K562 (cell line): Measurements from ENCODE around the gene CTDSP1. TPM values are rescaled to one million over a fixed set of nuclear protein-coding genes. Genes with fewer than 3 reads are reported as not detected.

Source experiments
- ATAC-seq: fragments of 200-7000 bp; cut with Tn5 transposase; 3 replicates; pipeline ENCODE4 v1.9.1; 2020; ENCODE audit warnings: moderate library complexity
- BruUV-seq: library from RNA; stranded (reverse); fragments of 400-500 nt; replicated peaks from 2 replicates; lab custom pipeline; 2021; lab: Mats Ljungman, UMichigan
- CTCF ChIA-PET: fragments of 300-600 bp; formaldehyde crosslinking; extraction: SDS; loops from one replicate; lab custom pipeline; 2021; ENCODE audit warnings: low intra/inter-chr PET ratio; lab: Yijun Ruan, JAX
- POLR2A ChIA-PET: fragments of 300-600, 350-650 bp; sonication (Branson Sonifier 250); formaldehyde crosslinking; extraction: SDS; loops from one replicate; lab custom pipeline; 2021; ENCODE audit warnings: antibody characterized with exemption, inconsistent platforms; lab: Yijun Ruan, JAX
- DNase-seq, 4 experiments: peaks; one replicate each; pipeline versions ENCODE4 v3.0.0 to v3.0.0-alpha.2; 2011 to 2018; ENCODE audit warnings: low spot score in 3 of 4, mixed read lengths in 3 of 4; ENCODE audit errors: extremely low read depth in 1 of 4
- FAIRE-seq: peaks from 2 replicates; lab custom pipeline; 2011; peaks lifted over from hg19 to GRCh38; lab: Jason Lieb, UNC
- H2AFZ ChIP-seq: 2 replicates; pipeline ENCODE4 v1.6.0; 2011; ENCODE audit warnings: low read depth, low read length, control low read depth, inconsistent platforms
- H3K27ac ChIP-seq: fragments of 200-600 bp; 3 replicates; pipeline ENCODE4 v1.8.0; 2011; ENCODE audit warnings: low read depth, mild to moderate bottlenecking, control low read depth, inconsistent platforms, low read length, moderate library complexity, mixed read lengths; ENCODE audit errors: extremely low read depth
- H3K27me3 ChIP-seq, 2 experiments: fragments of 300-600 bp in 1 of 2; 2 replicates in 1 of 2; 3 replicates in 1 of 2; pipeline versions ENCODE4 v1.6.0 to v1.8.0; 2011; ENCODE audit warnings: inconsistent platforms in 2 of 2, low read length in 2 of 2, mild to moderate bottlenecking in 1 of 2, mixed read lengths in 1 of 2, moderate library complexity in 1 of 2; ENCODE audit not compliant: control insufficient read depth in 2 of 2, insufficient read depth in 2 of 2
- H3K36me3 ChIP-seq: fragments of 300-600 bp; 3 replicates; pipeline ENCODE4 v1.8.0; 2011; ENCODE audit warnings: mild to moderate bottlenecking, low read length, inconsistent platforms; ENCODE audit not compliant: control insufficient read depth, insufficient read depth
- H3K4me1 ChIP-seq, 2 experiments: fragments of 200-600 bp in 1 of 2; replicated peaks in 1 of 2; 2 replicates in 1 of 2; 3 replicates in 1 of 2; pipeline versions ENCODE4 v1.5.1 to v1.8.0; 2011; ENCODE audit warnings: inconsistent platforms in 2 of 2, low read length in 2 of 2, mild to moderate bottlenecking in 1 of 2, mixed read lengths in 1 of 2, moderate library complexity in 1 of 2; ENCODE audit not compliant: control insufficient read depth in 2 of 2, insufficient read depth in 2 of 2
- H3K4me2 ChIP-seq: 2 replicates; pipeline ENCODE4 v1.6.1; 2011; ENCODE audit warnings: low read length, control low read depth, inconsistent platforms, mixed read lengths; ENCODE audit not compliant: insufficient read depth
- H3K4me3 ChIP-seq: fragments of 200-600 bp; sonication (generic), shearing (Covaris generic); 2 replicates; pipeline ENCODE4 v1.5.1; 2016; ENCODE audit warnings: control low read depth, inconsistent platforms
- H3K79me2 ChIP-seq: fragments of 200-600 bp; 3 replicates; pipeline ENCODE4 v1.8.0; 2011; ENCODE audit warnings: low read length, inconsistent platforms; ENCODE audit not compliant: control insufficient read depth, insufficient read depth
- H3K9ac ChIP-seq, 2 experiments: 2 replicates each; pipeline versions ENCODE4 v1.6.0 to v1.6.1; 2011; ENCODE audit warnings: low read depth in 2 of 2, low read length in 2 of 2, control low read depth in 1 of 2, inconsistent platforms in 1 of 2, mild to moderate bottlenecking in 1 of 2, mixed read lengths in 1 of 2; ENCODE audit not compliant: insufficient read depth in 1 of 2
- H3K9me1 ChIP-seq: one replicate; pipeline ENCODE4 v1.6.0; 2011; ENCODE audit warnings: inconsistent platforms, mild to moderate bottlenecking, low read length, moderate library complexity; ENCODE audit not compliant: control insufficient read depth, insufficient read depth
- H3K9me3 ChIP-seq: replicated peaks from 2 replicates; pipeline ENCODE4 v1.5.1; 2011; ENCODE audit warnings: low read depth, low read length, inconsistent platforms; ENCODE audit not compliant: control insufficient read depth, insufficient read depth
- H4K20me1 ChIP-seq: replicated peaks from 2 replicates; pipeline ENCODE4 v1.6.1; 2011; ENCODE audit warnings: low read length, inconsistent platforms, mixed read lengths; ENCODE audit not compliant: control insufficient read depth, insufficient read depth
- BDP1 ChIP-seq: IDR thresholded peaks from 3 replicates; pipeline ENCODE4 v1.6.1; 2011; ENCODE audit not compliant: insufficient read length, insufficient read depth
- CBX2 ChIP-seq: fragments of 200-600 bp; sonication (generic); IDR thresholded peaks from one replicate; pipeline ENCODE4 v1.6.1; 2012; ENCODE audit warnings: mild to moderate bottlenecking, low read length, inconsistent platforms; ENCODE audit not compliant: insufficient read depth, poor library complexity, severe bottlenecking
- HNRNPK ChIP-seq: fragments of 200-400 bp; formaldehyde crosslinking; IDR thresholded peaks from one replicate; pipeline ENCODE4 v1.6.1; 2018; ENCODE audit warnings: mild to moderate bottlenecking, low read depth, low read length; ENCODE audit not compliant: poor library complexity, severe bottlenecking
- MBD2 ChIP-seq: sonication (generic); IDR thresholded peaks from 2 replicates; pipeline ENCODE4 v1.6.1; 2016; ENCODE audit warnings: low read depth, borderline replicate concordance
- MIER1 ChIP-seq: fragments of 450-650 bp; IDR thresholded peaks from 2 replicates; pipeline ENCODE4 v1.6.1; 2016; ENCODE audit warnings: antibody characterized with exemption, mild to moderate bottlenecking, low read depth
- TAF1 ChIP-seq: IDR thresholded peaks from 2 replicates; pipeline ENCODE4 v1.6.1; 2011; ENCODE audit warnings: mild to moderate bottlenecking, low read length, moderate library complexity; ENCODE audit not compliant: insufficient read depth, control insufficient read depth, severe bottlenecking; ENCODE audit errors: extremely low read depth
- WGBS: fragments of 100-300 bp; shearing (Covaris generic); methylation state at CpG from one replicate; pipeline ENCODE4 v1.1.6; 2016; ENCODE audit warnings: low coverage, mixed read lengths; ENCODE audit not compliant: insufficient coverage; ENCODE audit errors: missing lambda C conversion rate; 5-methylcytosine and 5-hydroxymethylcytosine counted together
- in situ Hi-C: fragments of 300-500 bp; cut with MboI; formaldehyde crosslinking; loops from 4 replicates; pipeline ENCODE4 v1.15.0; 2018; ENCODE audit warnings: inconsistent platforms, mixed read lengths
- intact Hi-C: fragments of 100-400 bp; cut with micrococcal nuclease; formaldehyde crosslinking; loops from 2 replicates; pipeline ENCODE4 v1.14.2; 2022
- polyA plus RNA-seq, 8 experiments: library from polyadenylated mRNA; depleted of rRNA in 4 of 8; stranded (reverse) in 5 of 8; unstranded in 3 of 8; fragments of >200 nt; fragmentation: Nextera tagmentation in 2 of 8; fragmentation: Illumina TruSeq in 1 of 8; extraction: Ambion mirVana in 2 of 8; extraction: Trizol in 1 of 8; gene quantifications; 2 replicates each; pipeline versions ENCODE4 v1.2.1 to v1.2.3, GENCODE V29; 2011 to 2014; ENCODE audit warnings: inconsistent platforms in 1 of 8, missing spikeins in 1 of 8
- total RNA-seq, 7 experiments: library from RNA; depleted of rRNA in 6 of 7; stranded (reverse); fragments of >200 nt in 6 of 7; fragmentation: Illumina TruSeq in 2 of 7; extraction: Trizol in 2 of 7; gene quantifications; 2 replicates each; pipeline versions ENCODE4 v1.2.1 to v1.2.3, GENCODE V29; 2011 to 2021; ENCODE audit warnings: low replicate concordance in 1 of 7
- TF ChIP-seq, protein P1 (sequence below): fragments of 450-650 bp; IDR thresholded peaks from 2 replicates; pipeline ENCODE4 v1.6.1; 2017; ENCODE audit warnings: antibody characterized with exemption, mild to moderate bottlenecking
- TF ChIP-seq, protein P2 (sequence below): fragments of 450-650 bp; IDR thresholded peaks from 2 replicates; pipeline ENCODE4 v1.6.1; 2016; ENCODE audit warnings: missing biosample characterization, missing genetic modification characterization

CTDSP1 gene
- total and polyA plus RNA-seq, 9 of the 15 experiments (the other 6 are each of a cell fraction or from before 2014, with no cell fraction given) = 2.4 to 74.8 (median 45.8) TPM

DNA sequence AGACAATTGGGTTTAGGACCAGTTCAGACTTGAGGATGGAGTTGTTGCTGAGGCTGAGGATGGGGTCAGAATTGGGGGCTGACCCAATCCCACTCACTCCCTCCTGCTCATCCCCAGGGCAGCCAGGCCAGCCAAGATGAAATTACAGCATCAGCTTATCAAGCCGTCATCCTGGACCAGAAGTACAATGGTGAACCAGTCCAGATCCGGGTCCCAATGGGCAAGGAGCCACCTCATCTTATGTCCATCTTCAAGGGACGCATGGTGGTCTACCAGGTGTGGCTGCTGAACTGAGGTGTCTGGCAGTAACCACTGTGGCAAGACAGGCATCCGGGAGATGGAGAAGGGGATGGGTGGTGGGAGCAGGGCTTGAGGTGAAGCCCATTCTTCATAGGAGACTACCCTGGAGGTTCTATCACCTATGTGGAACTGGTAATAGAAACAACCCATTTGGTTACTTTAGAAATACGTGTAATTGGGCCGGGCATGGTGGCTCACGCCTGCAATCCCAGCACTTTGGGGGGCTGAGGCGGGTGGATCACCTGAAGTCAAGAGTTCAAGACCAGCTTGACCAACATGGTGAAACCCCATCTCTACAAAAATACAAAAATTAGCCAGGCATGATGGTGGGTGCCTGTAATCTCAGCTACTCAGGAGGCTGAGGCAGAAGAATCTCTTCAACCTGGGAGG, 33.2 kb downstream of the CTDSP1 start:
- H3K36me3 ChIP-seq = no peaks in the 10 kb centered on the region

More for the DNA sequence above, 33.2 kb downstream of the CTDSP1 start:
- WGBS = 28% methylated on average over 8 of the region's 8 CpGs
- no peak overlapping the region for H3K4me2 ChIP-seq
- no peak overlapping the region for H2AFZ ChIP-seq
- no peak overlapping the region for H3K9ac ChIP-seq
- no peaks in the 10 kb centered on the region for H3K27me3 ChIP-seq
- H3K9me1 ChIP-seq = no peaks in the 10 kb centered on the region
- no peaks in the 10 kb centered on the region for H4K20me1 ChIP-seq
- TF ChIP-seq HNRNPK = no peak
- TF ChIP-seq, protein P1, sequence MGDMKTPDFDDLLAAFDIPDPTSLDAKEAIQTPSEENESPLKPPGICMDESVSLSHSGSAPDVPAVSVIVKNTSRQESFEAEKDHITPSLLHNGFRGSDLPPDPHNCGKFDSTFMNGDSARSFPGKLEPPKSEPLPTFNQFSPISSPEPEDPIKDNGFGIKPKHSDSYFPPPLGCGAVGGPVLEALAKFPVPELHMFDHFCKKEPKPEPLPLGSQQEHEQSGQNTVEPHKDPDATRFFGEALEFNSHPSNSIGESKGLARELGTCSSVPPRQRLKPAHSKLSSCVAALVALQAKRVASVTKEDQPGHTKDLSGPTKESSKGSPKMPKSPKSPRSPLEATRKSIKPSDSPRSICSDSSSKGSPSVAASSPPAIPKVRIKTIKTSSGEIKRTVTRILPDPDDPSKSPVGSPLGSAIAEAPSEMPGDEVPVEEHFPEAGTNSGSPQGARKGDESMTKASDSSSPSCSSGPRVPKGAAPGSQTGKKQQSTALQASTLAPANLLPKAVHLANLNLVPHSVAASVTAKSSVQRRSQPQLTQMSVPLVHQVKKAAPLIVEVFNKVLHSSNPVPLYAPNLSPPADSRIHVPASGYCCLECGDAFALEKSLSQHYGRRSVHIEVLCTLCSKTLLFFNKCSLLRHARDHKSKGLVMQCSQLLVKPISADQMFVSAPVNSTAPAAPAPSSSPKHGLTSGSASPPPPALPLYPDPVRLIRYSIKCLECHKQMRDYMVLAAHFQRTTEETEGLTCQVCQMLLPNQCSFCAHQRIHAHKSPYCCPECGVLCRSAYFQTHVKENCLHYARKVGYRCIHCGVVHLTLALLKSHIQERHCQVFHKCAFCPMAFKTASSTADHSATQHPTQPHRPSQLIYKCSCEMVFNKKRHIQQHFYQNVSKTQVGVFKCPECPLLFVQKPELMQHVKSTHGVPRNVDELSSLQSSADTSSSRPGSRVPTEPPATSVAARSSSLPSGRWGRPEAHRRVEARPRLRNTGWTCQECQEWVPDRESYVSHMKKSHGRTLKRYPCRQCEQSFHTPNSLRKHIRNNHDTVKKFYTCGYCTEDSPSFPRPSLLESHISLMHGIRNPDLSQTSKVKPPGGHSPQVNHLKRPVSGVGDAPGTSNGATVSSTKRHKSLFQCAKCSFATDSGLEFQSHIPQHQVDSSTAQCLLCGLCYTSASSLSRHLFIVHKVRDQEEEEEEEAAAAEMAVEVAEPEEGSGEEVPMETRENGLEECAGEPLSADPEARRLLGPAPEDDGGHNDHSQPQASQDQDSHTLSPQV = no peak
- no peak for TF ChIP-seq MIER1
- TF ChIP-seq, protein P2, sequence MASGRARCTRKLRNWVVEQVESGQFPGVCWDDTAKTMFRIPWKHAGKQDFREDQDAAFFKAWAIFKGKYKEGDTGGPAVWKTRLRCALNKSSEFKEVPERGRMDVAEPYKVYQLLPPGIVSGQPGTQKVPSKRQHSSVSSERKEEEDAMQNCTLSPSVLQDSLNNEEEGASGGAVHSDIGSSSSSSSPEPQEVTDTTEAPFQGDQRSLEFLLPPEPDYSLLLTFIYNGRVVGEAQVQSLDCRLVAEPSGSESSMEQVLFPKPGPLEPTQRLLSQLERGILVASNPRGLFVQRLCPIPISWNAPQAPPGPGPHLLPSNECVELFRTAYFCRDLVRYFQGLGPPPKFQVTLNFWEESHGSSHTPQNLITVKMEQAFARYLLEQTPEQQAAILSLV = no peak
- TF ChIP-seq MBD2 = no peak
- TF ChIP-seq TAF1 = no peak
- no peak for TF ChIP-seq BDP1
- TF ChIP-seq CBX2 = no peak
- BruUV-seq = no TSS peak
- ChIA-PET POLR2A (no interaction called here), CTCF (no interaction called here)
- no peak for DNase-seq
- no peaks in the 10 kb centered on the region for H3K79me2 ChIP-seq
- no peaks in the 10 kb centered on the region for H3K9me3 ChIP-seq
- ATAC-seq = no peak
- intact Hi-C loops = no loop called here
- peaks cover 5 to 21% of the 10 kb centered on the region in 2 experiments for H3K4me1 ChIP-seq
- FAIRE-seq = no peak
- in situ Hi-C loops = no loop called here
- no peak overlapping the region for H3K4me3 ChIP-seq
- H3K27ac ChIP-seq = no peak overlapping the region
